HFFc6 (cell line): ENCODE data around the gene TXK. TPM values are rescaled to one million over a fixed set of nuclear protein-coding genes. Genes with fewer than 3 reads are reported as not detected.

ENCODE experiments used
- DNase-seq: peaks from one replicate; pipeline ENCODE4 v3.0.0-alpha.2; 2018
- H3K27ac Mint-ChIP-seq: 2 replicates; pipeline ENCODE4 v1.8.0; 2020; ENCODE audit warnings: mild to moderate bottlenecking, mixed read lengths
- H3K27me3 Mint-ChIP-seq: 2 replicates; pipeline ENCODE4 v1.8.0; 2021; ENCODE audit warnings: mild to moderate bottlenecking, moderate library complexity, mixed read lengths; ENCODE audit not compliant: insufficient read depth
- H3K36me3 Mint-ChIP-seq: 2 replicates; pipeline ENCODE4 v1.8.0; 2021; ENCODE audit warnings: low read depth, mixed read lengths
- H3K4me1 Mint-ChIP-seq: 2 replicates; pipeline ENCODE4 v1.8.0; 2020; ENCODE audit warnings: low read depth, mixed read lengths
- H3K4me3 Mint-ChIP-seq: 2 replicates; pipeline ENCODE4 v1.8.0; 2020; ENCODE audit warnings: mild to moderate bottlenecking, moderate library complexity, mixed read lengths
- H3K9me3 Mint-ChIP-seq: 2 replicates; pipeline ENCODE4 v1.8.0; 2020; ENCODE audit warnings: mild to moderate bottlenecking, mixed read lengths
- CTCF ChIP-seq: fragments of 200-600 bp; sonication (generic); IDR thresholded peaks from 2 replicates; pipeline ENCODE4 v1.5.0; 2021; ENCODE audit warnings: antibody characterized with exemption, mild to moderate bottlenecking
- total RNA-seq, 6 experiments: library from RNA; stranded (reverse); fragmentation: NEBNext Ultra II Directional; extraction: Animal tissue kit (Norgen Biotek cat#: 25700); gene quantifications; 2 replicates in 1 of 6; 3 replicates in 5 of 6; pipeline ENCODE4 v1.2.3, GENCODE V29; 2021

TXK gene
- total RNA-seq, 6 experiments from 2014 or later: not detected

- Mint-ChIP-seq H3K27me3 (peaks cover 6% of the 10 kb centered on the region), H3K4me3 (no peak overlapping the region), H3K27ac (no peak overlapping the region), H3K36me3 (no peaks in the 10 kb centered on the region), H3K4me1 (no peaks in the 10 kb centered on the region), H3K9me3 (no peaks in the 10 kb centered on the region)
- TF ChIP-seq CTCF: no peak
- no peak for DNase-seq
Measured at GRCh38 chr4:48071191-48071590, 62.9 kb downstream of the TXK start.

GRCh38 chr4:48069026-48069425, 65.0 kb downstream of the TXK start:
- no peak for TF ChIP-seq CTCF

GRCh38 chr4:48068182-48068581, 65.9 kb downstream of the TXK start:
- Mint-ChIP-seq H3K9me3 (no peaks in the 10 kb centered on the region), H3K27me3 (peaks cover 11% of the 10 kb centered on the region), H3K4me3 (no peak overlapping the region), H3K4me1 (no peaks in the 10 kb centered on the region), H3K27ac (no peak overlapping the region), H3K36me3 (no peaks in the 10 kb centered on the region)
- no peak for DNase-seq
- no peak for TF ChIP-seq CTCF

More at GRCh38 chr4:48069026-48069425, 65.0 kb downstream of the TXK start:
- no peaks in the 10 kb centered on the region for H3K36me3 Mint-ChIP-seq
- no peak for DNase-seq
- H3K9me3 Mint-ChIP-seq: no peaks in the 10 kb centered on the region
- H3K4me1 Mint-ChIP-seq: no peaks in the 10 kb centered on the region
- H3K27me3 Mint-ChIP-seq: peaks cover 11% of the 10 kb centered on the region
- H3K4me3 Mint-ChIP-seq: no peak overlapping the region
- H3K27ac Mint-ChIP-seq: no peak overlapping the region

- no peak for DNase-seq
- Mint-ChIP-seq H3K27ac (no peak overlapping the region), H3K4me3 (no peak overlapping the region), H3K9me3 (no peaks in the 10 kb centered on the region), H3K36me3 (no peaks in the 10 kb centered on the region), H3K4me1 (no peaks in the 10 kb centered on the region), H3K27me3 (peaks cover 14% of the 10 kb centered on the region)
- no peak for TF ChIP-seq CTCF
Measured at GRCh38 chr4:48067536-48067935, 66.5 kb downstream of the TXK start.

GRCh38 chr4:48065587-48066052, 68.4 kb downstream of the TXK start:
- no peaks in the 10 kb centered on the region for H3K4me1 Mint-ChIP-seq
- TF ChIP-seq CTCF: no peak

GRCh38 chr4:48064349-48064748, 69.7 kb downstream of the TXK start:
- no peak for TF ChIP-seq CTCF
- Mint-ChIP-seq H3K4me3 (no peak overlapping the region), H3K4me1 (no peaks in the 10 kb centered on the region), H3K27me3 (peaks cover 14% of the 10 kb centered on the region), H3K27ac (no peak overlapping the region), H3K36me3 (no peaks in the 10 kb centered on the region), H3K9me3 (peaks cover 8% of the 10 kb centered on the region; the same call in 1 of the 2 replicates)
- no peak for DNase-seq

More at GRCh38 chr4:48065587-48066052, 68.4 kb downstream of the TXK start:
- Mint-ChIP-seq H3K4me3 (no peak overlapping the region), H3K27me3 (peaks cover 14% of the 10 kb centered on the region), H3K36me3 (no peaks in the 10 kb centered on the region), H3K9me3 (peaks cover 4% of the 10 kb centered on the region; the same call in 1 of the 2 replicates), H3K27ac (no peak overlapping the region)
- no peak for DNase-seq
